GM21447 (cell line): Measurements from ENCODE around the gene PXDN.

Experiments used
- ATAC-seq: cut with Tn5 transposase; IDR thresholded peaks from one replicate; pipeline ENCODE4 v1.9.1; 2021; ENCODE audit not compliant: unreplicated experiment

The PXDN gene

DNA sequence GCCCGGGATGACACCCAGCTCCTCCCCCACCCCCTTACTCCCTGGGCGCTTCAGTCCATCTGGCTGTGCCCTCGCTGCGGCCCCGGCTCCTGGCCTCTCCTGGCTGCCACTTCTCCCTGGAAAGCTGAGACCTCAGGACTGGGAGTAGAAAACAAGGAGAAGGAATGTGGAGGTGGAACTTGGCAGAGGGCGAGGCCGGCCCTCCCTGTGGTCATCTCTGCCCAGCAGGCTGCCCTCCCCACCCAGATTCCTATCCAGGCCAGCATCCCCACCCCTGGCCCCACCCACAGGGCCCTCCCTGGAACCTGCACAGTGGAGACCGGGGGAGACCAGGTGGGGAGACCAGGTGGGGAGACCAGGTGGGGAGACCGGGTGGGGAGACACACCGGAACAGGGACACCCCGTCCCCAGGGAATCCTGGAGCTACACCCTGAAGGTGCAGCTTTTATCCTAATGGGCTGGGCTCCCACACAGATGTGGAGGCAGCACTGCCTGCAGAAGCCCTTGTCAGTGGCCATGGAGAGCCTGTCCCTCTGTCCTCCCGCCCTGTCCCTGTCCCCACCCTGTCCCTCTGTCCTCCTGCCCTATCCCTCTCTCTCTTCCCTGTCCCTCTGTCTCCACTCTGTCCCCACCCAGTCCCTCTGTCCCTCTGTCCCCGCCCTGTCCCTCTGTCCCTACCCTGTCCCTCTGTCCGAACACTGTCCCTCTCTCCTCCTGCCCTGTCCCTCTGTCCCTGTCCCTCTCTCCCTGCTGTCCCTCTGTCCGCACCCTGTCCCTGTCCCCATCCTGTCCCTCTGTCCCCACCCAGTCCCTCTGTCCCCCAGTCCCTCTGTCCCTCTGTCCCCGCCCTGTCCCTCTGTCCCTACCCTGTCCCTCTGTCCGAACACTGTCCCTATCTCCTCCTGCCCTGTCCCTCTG lies 157.1 kb downstream of the PXDN start:
- no peak for ATAC-seq

DNA sequence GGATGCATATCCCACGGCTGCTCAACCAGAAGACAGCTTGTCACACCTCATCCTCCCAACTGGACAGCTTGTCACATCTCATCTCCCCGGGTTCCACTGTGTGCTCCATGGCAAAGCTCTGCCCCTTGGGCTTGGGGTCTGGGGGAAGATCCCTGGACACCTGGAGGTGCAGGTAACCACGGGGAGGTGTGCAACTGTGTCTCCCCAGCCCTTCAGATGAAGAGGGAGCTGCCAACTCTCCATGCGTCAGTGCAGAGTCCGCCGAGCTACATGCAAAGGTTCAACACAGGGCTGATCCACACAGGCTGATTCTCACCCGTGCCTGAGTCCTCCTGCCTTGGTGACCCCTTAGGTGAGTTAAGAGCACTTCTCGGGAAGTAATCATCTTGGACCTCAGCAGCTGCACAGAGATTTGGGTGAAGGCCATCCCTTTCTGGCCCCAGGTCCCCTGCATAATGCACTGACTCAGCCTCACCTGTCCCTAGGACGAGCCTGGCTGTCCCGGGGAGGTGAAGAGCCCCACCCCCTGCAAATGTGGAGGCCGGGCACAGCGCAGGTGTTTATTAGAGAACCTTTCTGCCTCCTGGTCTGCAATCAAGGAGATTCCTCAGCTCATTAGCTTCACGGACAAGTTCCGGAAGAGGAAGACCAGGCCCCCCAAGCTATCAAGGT lies 157.9 kb downstream of the PXDN start:
- no peak for ATAC-seq

DNA sequence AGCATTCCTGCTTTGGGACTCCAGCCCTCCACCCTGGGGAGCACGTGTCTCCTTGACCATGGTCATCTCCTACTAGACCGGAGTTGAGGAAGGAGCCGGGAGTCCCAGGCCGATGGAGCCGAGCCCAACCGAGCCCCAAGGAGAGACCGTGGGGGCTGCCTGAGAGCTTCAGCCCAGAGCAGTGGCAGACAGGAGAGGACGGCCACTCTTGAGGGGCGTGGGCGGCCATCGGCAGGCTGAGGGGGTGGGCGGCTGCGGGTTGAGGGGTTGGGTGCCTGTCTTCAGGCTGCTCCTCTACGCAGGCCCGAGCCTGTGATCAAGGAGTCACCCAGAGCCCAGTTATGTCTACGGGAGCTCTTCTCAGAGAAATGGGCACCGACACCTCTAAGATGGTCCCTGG lies 158.7 kb downstream of the PXDN start:
- no peak for ATAC-seq

DNA sequence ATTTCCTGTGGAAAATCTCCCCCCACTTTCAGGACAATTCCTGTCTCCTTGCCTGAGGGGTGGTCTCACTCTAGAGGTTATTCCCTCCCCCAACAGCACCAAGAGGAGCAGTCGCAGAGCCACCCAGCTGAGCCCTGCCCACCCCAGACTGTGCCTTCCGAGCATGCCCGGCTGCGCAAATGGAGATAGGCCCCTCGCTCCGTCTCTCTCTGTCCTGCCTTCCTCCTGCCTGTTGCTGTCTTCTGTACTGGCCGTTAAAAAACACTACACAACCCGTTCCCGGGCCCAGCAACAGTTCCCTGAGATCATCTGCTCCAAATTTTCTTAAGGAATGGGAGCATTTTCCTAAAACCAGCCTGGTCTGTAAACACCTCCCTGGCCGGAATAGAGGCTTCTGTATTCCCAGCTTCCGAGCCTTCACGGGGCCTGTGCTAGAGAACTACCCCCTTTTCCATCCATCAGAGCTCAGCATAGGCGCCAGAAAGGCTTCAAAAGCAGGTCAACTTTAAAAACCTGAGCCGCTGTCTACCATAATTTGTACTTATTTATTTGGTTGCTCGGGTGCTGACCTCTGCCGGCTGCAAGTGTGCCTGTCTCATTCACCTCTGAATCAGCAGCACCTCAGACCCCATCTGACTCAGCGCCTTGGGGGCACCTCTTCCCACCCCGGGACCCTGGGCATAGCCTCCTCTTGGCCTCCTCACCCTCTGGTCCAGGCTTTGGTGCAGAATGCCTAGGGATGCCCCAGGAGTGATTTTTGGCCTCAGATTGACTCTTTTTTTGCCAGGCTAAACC lies 159.4 kb downstream of the PXDN start:
- no peak for ATAC-seq

DNA sequence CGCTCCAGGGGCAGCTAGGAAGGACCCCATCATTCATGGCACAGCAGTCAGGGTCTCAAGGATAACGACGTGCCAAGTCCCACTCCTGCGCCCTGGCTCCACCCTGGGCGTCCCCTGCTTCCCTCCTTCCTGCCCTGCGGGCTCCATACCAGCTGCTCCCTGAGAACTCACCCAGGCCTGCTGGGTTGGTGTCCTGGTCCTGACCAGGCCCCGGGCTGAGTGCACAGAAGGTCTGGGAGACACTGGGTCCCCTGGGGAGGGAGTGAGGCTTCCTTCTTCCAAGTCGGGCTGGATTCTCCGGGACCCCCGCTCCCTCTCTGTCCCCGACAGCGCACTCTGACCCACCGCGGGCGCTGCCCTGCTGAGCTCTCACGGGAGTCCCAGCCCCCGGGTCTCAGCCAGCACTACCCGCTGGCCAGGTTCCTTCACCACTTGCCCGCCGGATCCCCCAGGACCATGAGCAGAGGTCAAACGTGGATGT lies 160.2 kb downstream of the PXDN start:
- no peak for ATAC-seq

DNA sequence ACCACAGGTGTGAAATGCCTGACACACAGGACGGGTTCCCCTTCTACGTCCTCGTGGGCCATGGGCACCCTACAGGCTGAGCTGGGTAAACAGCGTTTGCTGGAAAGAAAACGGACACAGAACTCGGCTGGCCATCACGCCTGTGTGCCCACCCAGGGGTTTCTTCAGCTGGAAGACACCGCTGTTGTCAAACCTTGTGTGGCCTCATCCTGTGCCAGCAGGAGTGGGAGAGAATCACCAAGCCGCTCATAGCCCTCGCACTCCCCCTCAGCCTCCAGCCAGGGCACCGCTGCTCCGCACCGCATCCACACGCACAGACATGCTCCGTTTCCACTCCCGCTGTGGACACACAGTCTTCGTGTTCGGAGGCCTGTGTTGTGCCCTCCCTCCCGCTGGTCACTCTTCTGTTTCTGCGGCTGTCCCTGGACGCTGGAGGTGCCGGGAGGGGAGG lies 161.4 kb downstream of the PXDN start:
- no peak for ATAC-seq

DNA sequence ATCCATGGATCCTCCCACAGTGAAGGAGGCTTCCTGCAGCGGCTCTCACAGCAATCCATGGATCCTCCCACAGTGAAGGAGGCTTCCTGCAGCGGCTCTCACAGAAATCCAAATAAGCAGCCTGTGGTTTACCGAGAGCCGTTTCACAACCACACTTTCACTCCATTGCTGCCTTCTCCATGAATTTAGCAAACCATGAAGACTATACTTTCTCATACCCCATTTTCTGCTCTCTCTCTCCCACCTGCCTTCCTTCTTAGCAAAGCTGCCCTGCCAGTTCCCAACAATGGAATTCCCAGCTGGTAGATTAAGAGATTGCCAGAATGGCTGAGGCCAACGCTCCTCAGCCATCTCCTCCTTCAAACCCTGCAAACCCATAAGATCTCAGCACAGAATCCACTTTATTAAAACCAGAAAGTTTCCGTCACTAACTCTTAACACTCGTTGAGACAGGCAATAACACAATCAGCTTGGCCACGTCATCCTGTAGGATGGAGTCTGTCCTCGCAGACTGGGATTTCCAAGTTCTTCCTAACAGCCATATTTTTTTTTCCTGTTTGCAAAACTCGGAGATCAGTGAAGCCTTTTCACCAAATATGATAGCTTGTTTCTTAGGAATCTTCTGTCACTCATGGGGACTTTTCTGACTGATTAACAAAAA lies 162.2 kb downstream of the PXDN start:
- no peak for ATAC-seq
